K562 (cell line): ENCODE results near the gene ABHD8. TPM values are rescaled to one million over a fixed set of nuclear protein-coding genes. Genes with fewer than 3 reads are reported as not detected.

Experiments used
- ATF6 ChIP-seq: sonication (generic); formaldehyde crosslinking; IDR thresholded peaks from 2 replicates; pipeline ENCODE4 v1.4.0; 2020; ENCODE audit warnings: mild to moderate bottlenecking, missing genetic modification reagents
- BDP1 ChIP-seq: IDR thresholded peaks from 3 replicates; pipeline ENCODE4 v1.6.1; 2011; ENCODE audit not compliant: insufficient read length, insufficient read depth
- CBFB ChIP-seq: sonication (generic); formaldehyde crosslinking; IDR thresholded peaks from 2 replicates; pipeline ENCODE4 v1.4.0; 2020; ENCODE audit warnings: mild to moderate bottlenecking, missing genetic modification reagents
- HBP1 ChIP-seq: fragments of 450-650 bp; formaldehyde crosslinking; IDR thresholded peaks from 2 replicates; pipeline ENCODE4 v1.4.0; 2022; ENCODE audit warnings: missing genetic modification characterization
- HEY1 ChIP-seq: fragments of 250-450 bp; sonication (Bioruptor Pico); IDR thresholded peaks from 2 replicates; pipeline ENCODE4 v1.5.0; 2020; ENCODE audit warnings: mild to moderate bottlenecking, moderate library complexity, borderline replicate concordance
- NELFE ChIP-seq: IDR thresholded peaks from 2 replicates; pipeline ENCODE4 v1.6.1; 2011; ENCODE audit warnings: mild to moderate bottlenecking; ENCODE audit not compliant: insufficient read depth, insufficient read length
- NFIC ChIP-seq: fragments of 450-650 bp; IDR thresholded peaks from 2 replicates; pipeline ENCODE4 v1.6.1; 2017; ENCODE audit warnings: mild to moderate bottlenecking, inconsistent platforms
- NKRF ChIP-seq: fragments of 450-650 bp; IDR thresholded peaks from 2 replicates; pipeline ENCODE4 v1.6.1; 2016; ENCODE audit warnings: borderline replicate concordance
- NRF1 ChIP-seq, 2 experiments: fragments of 450-650 bp; IDR thresholded peaks in 1 of 2; conservative IDR thresholded peaks in 1 of 2; 2 replicates each; pipeline ENCODE4 v1.6.1; 2014; ENCODE audit warnings: mild to moderate bottlenecking in 2 of 2
- PATZ1 ChIP-seq: fragments of 250-450 bp; sonication (Bioruptor Pico); IDR thresholded peaks from 2 replicates; pipeline ENCODE4 v1.5.0; 2020; ENCODE audit warnings: mild to moderate bottlenecking, borderline replicate concordance
- RBM14 ChIP-seq: fragments of 200-400 bp; formaldehyde crosslinking; IDR thresholded peaks from 2 replicates; pipeline ENCODE4 v1.6.1; 2018; ENCODE audit warnings: low read depth, mild to moderate bottlenecking, low read length, moderate library complexity, borderline replicate concordance; ENCODE audit not compliant: insufficient read depth
- RBM25 ChIP-seq: fragments of 200-400 bp; formaldehyde crosslinking; IDR thresholded peaks from 2 replicates; pipeline ENCODE4 v1.6.1; 2018; ENCODE audit warnings: low read length, low read depth, moderate library complexity; ENCODE audit not compliant: severe bottlenecking
- SAFB ChIP-seq: fragments of 200-400 bp; formaldehyde crosslinking; IDR thresholded peaks from 2 replicates; pipeline ENCODE4 v1.6.1; 2017; ENCODE audit warnings: low read depth, low read length, borderline replicate concordance
- SRSF7 ChIP-seq: fragments of 200-400 bp; formaldehyde crosslinking; optimal IDR thresholded peaks from 2 replicates; pipeline ENCODE3; 2017; ENCODE audit warnings: mild to moderate bottlenecking, low read depth, low read length
- STAT5B ChIP-seq: fragments of 250-450 bp; sonication (Bioruptor Pico); IDR thresholded peaks from 2 replicates; pipeline ENCODE4 v1.8.0; 2021; ENCODE audit warnings: mild to moderate bottlenecking, inconsistent platforms
- TCF3 ChIP-seq: sonication (generic); formaldehyde crosslinking; IDR thresholded peaks from 2 replicates; pipeline ENCODE4 v1.4.0; 2020; ENCODE audit warnings: mild to moderate bottlenecking, missing genetic modification reagents
- TCFL5 ChIP-seq: fragments of 250-450 bp; sonication (Bioruptor Pico); conservative IDR thresholded peaks from 2 replicates; pipeline ENCODE4 v1.6.1; 2021; ENCODE audit warnings: mild to moderate bottlenecking, moderate library complexity, matching md5 sums
- ZBTB7A ChIP-seq: IDR thresholded peaks from 2 replicates; pipeline ENCODE4 v1.6.1; 2011; ENCODE audit warnings: low read depth, mild to moderate bottlenecking, low read length, moderate library complexity, borderline replicate concordance; ENCODE audit not compliant: control insufficient read depth
- ZNF23 ChIP-seq: fragments of 250-450 bp; sonication (Bioruptor Pico); IDR thresholded peaks from 2 replicates; pipeline ENCODE4 v1.4.0; 2020; ENCODE audit warnings: mild to moderate bottlenecking
- ZNF830 ChIP-seq: fragments of 250-450 bp; sonication (Bioruptor Pico); IDR thresholded peaks from 2 replicates; pipeline ENCODE4 v1.5.0; 2021; ENCODE audit warnings: mild to moderate bottlenecking
- polyA plus RNA-seq, 8 experiments: library from polyadenylated mRNA; depleted of rRNA in 4 of 8; stranded (reverse) in 5 of 8; unstranded in 3 of 8; fragments of >200 nt; fragmentation: Nextera tagmentation in 2 of 8; fragmentation: Illumina TruSeq in 1 of 8; extraction: Ambion mirVana in 2 of 8; extraction: Trizol in 1 of 8; gene quantifications; 2 replicates each; pipeline versions ENCODE4 v1.2.1 to v1.2.3, GENCODE V29; 2011 to 2014; ENCODE audit warnings: inconsistent platforms in 1 of 8, missing spikeins in 1 of 8
- total RNA-seq, 7 experiments: library from RNA; depleted of rRNA in 6 of 7; stranded (reverse); fragments of >200 nt in 6 of 7; fragmentation: Illumina TruSeq in 2 of 7; extraction: Trizol in 2 of 7; gene quantifications; 2 replicates each; pipeline versions ENCODE4 v1.2.1 to v1.2.3, GENCODE V29; 2011 to 2021; ENCODE audit warnings: low replicate concordance in 1 of 7

Gene ABHD8
- total and polyA plus RNA-seq, 9 of the 15 experiments (the other 6 are each of a cell fraction or from before 2014, with no cell fraction given), result 0.04 to 6.6 (median 2.0) TPM; not detected in 1

- peak; percentile 65 for TF ChIP-seq NKRF
- TF ChIP-seq RBM25, result peak; percentile 97
- peak; percentile 40; the same call in 1 of the 2 replicates for TF ChIP-seq ZBTB7A
- TF ChIP-seq SAFB, result no peak
- TF ChIP-seq STAT5B, result no peak
- TF ChIP-seq HEY1 (CRISPR knock-in tag), result no peak
- TF ChIP-seq TCFL5 (CRISPR knock-in tag), result no peak
- TF ChIP-seq CBFB (CRISPR knock-in tag), result peak; percentile 96
- peak; percentile 54; the same call in 1 of the 2 replicates for TF ChIP-seq ATF6 (CRISPR knock-in tag)
- TF ChIP-seq TCF3 (CRISPR knock-in tag), result peak; percentile 28; the same call in 1 of the 2 replicates
- TF ChIP-seq HBP1, result 0 out of 2 replicates have a peak, but pooled peaks have one; percentile 40
- TF ChIP-seq SRSF7, result no peak
- TF ChIP-seq BDP1, result no peak
- TF ChIP-seq RBM14, result no peak
- no peak for TF ChIP-seq NRF1 (conservative IDR thresholded peaks at IDR 0.05 in 1 of 2, IDR thresholded peaks at IDR 0.05 in 1 of 2)
- TF ChIP-seq ZNF830 (CRISPR knock-in tag), result no peak
- no peak for TF ChIP-seq NELFE
- no peak for TF ChIP-seq PATZ1 (CRISPR knock-in tag)
- TF ChIP-seq ZNF23 (CRISPR knock-in tag), result 0 out of 2 replicates have a peak, but pooled peaks have one; percentile 17
- TF ChIP-seq NFIC, result peak; percentile 25
Measured at GRCh38 chr19:17333611-17334413, 30.6 kb upstream of the ABHD8 start (continued).
